ENCODE data around the gene PLEKHA5. TPM values are rescaled to one million over a fixed set of nuclear protein-coding genes. Genes with fewer than 3 reads are reported as not detected.

Gene PLEKHA5
- total RNA-seq, 1 experiment from 2014 or later = 14.0 TPM

GRCh38 chr12:19194963-19195362, 65.4 kb downstream of the PLEKHA5 start:
- H3K27me3 ChIP-seq (replicated peaks; ENCODE audit: insufficient read depth, low read depth, low read length, poor library complexity) = no peaks in the 10 kb centered on the region
- intact Hi-C loops (cut with micrococcal nuclease; ENCODE audit: unreplicated experiment) = no loop called here
- BruUV-seq (replicated peaks) = no TSS peak
- TF ChIP-seq EZH2 (IDR thresholded peaks at IDR 0.05; ENCODE audit: borderline replicate concordance, low read depth, low read length, poor library complexity, severe bottlenecking) (no peak), CTCF (conservative IDR thresholded peaks at IDR 0.05; ENCODE audit: low read depth, low read length) (no peak)
- no peak overlapping the region for H3K4me3 ChIP-seq (ENCODE audit: low read depth, low read length, poor library complexity, severe bottlenecking)
- no peaks in the 10 kb centered on the region for H3K36me3 ChIP-seq (ENCODE audit: insufficient read depth, low read length, poor library complexity, severe bottlenecking)
- no peak for DNase-seq (ENCODE audit: low spot score)
- ChIA-PET CTCF (no interaction called here), POLR2A (ENCODE audit: low non-redundant PET) (no interaction called here)
- H3K27ac ChIP-seq (ENCODE audit: low read depth, low read length, poor library complexity, severe bottlenecking) = no peak overlapping the region
- no peaks in the 10 kb centered on the region for H3K4me1 ChIP-seq (ENCODE audit: insufficient read depth, low read length, poor library complexity, severe bottlenecking)
- no peaks in the 10 kb centered on the region for H3K9me3 ChIP-seq (ENCODE audit: low read depth, low read length, poor library complexity, severe bottlenecking)

GRCh38 chr12:19196959-19197630, 67.6 kb downstream of the PLEKHA5 start:
- no TSS peak for BruUV-seq (replicated peaks)
- no peak for TF ChIP-seq CTCF (conservative IDR thresholded peaks at IDR 0.05; ENCODE audit: low read depth, low read length)
- TF ChIP-seq EZH2 (IDR thresholded peaks at IDR 0.05; ENCODE audit: borderline replicate concordance, low read depth, low read length, poor library complexity, severe bottlenecking) = no peak
- H3K9me3 ChIP-seq (ENCODE audit: low read depth, low read length, poor library complexity, severe bottlenecking) = no peaks in the 10 kb centered on the region
- H3K36me3 ChIP-seq (ENCODE audit: insufficient read depth, low read length, poor library complexity, severe bottlenecking) = no peaks in the 10 kb centered on the region
- intact Hi-C loops (cut with micrococcal nuclease; ENCODE audit: unreplicated experiment) = no loop called here
- ChIA-PET POLR2A (ENCODE audit: low non-redundant PET) (interaction anchor here (0.6 kb wide), 1 partner anchor 287 kb away, joined by 3 read pairs; no protein-coding TSS in a partner anchor), CTCF (interaction anchor here (0.6 kb wide), 1 partner anchor 106 kb away, joined by 6 read pairs; no protein-coding TSS in a partner anchor)
- no peak overlapping the region for H3K27ac ChIP-seq (ENCODE audit: low read depth, low read length, poor library complexity, severe bottlenecking)
- H3K4me3 ChIP-seq (ENCODE audit: low read depth, low read length, poor library complexity, severe bottlenecking) = no peak overlapping the region
- H3K4me1 ChIP-seq (ENCODE audit: insufficient read depth, low read length, poor library complexity, severe bottlenecking) = no peaks in the 10 kb centered on the region
- no peaks in the 10 kb centered on the region for H3K27me3 ChIP-seq (replicated peaks; ENCODE audit: insufficient read depth, low read depth, low read length, poor library complexity)
- DNase-seq (ENCODE audit: low spot score) = peak; percentile 19

GRCh38 chr12:19198272-19198671, 68.7 kb downstream of the PLEKHA5 start:
- TF ChIP-seq CTCF (conservative IDR thresholded peaks at IDR 0.05; ENCODE audit: low read depth, low read length) (no peak), EZH2 (IDR thresholded peaks at IDR 0.05; ENCODE audit: borderline replicate concordance, low read depth, low read length, poor library complexity, severe bottlenecking) (no peak)
- Histone ChIP-seq H3K9me3 (ENCODE audit: low read depth, low read length, poor library complexity, severe bottlenecking) (no peaks in the 10 kb centered on the region), H3K4me3 (ENCODE audit: low read depth, low read length, poor library complexity, severe bottlenecking) (no peak overlapping the region), H3K27me3 (replicated peaks; ENCODE audit: insufficient read depth, low read depth, low read length, poor library complexity) (no peaks in the 10 kb centered on the region), H3K36me3 (ENCODE audit: insufficient read depth, low read length, poor library complexity, severe bottlenecking) (no peaks in the 10 kb centered on the region), H3K4me1 (ENCODE audit: insufficient read depth, low read length, poor library complexity, severe bottlenecking) (no peaks in the 10 kb centered on the region), H3K27ac (ENCODE audit: low read depth, low read length, poor library complexity, severe bottlenecking) (no peak overlapping the region)
- BruUV-seq (replicated peaks) = no TSS peak
- DNase-seq (ENCODE audit: low spot score) = peak; percentile 43
- intact Hi-C loops (cut with micrococcal nuclease; ENCODE audit: unreplicated experiment) = no loop called here
- ChIA-PET CTCF (no interaction called here), POLR2A (ENCODE audit: low non-redundant PET) (no interaction called here)

All from A673 (cell line).